Pancreas (tissue), 10 donors: Measurements from ENCODE around the gene TBX4. TPM values are rescaled to one million over a fixed set of nuclear protein-coding genes. Genes with fewer than 3 reads are reported as not detected.

Source experiments
- ATAC-seq, 4 donors: fragments of 200-7000 bp; cut with Tn5 transposase; one replicate each; pipeline versions ENCODE4 v1.8.0 to v1.9.1; 2020; ENCODE audit warnings: mild to moderate bottlenecking in 4 of 4, moderate library complexity in 4 of 4
- DNase-seq, 6 donors: peaks; one replicate each; pipeline ENCODE4 v3.0.0-alpha.2; 2020
- FAIRE-seq: peaks from 2 replicates; lab custom pipeline; 2012; peaks lifted over from hg19 to GRCh38; lab: Jason Lieb, UNC
- H3K27ac ChIP-seq, 4 donors: fragments of 200-600 bp; sonication (generic); 1 replicate in 3 of 4; 2 replicates in 1 of 4; pipeline versions ENCODE4 v1.5.0 to v1.8.0; 2020
- H3K27me3 ChIP-seq, 4 donors: fragments of 200-600 bp; one replicate each; pipeline ENCODE4 v1.8.0; 2021
- H3K36me3 ChIP-seq, 3 donors: fragments of 200-600 bp; sonication (generic) in 1 of 3; one replicate each; pipeline versions ENCODE4 v1.5.0 to v1.8.0; 2020 to 2021
- H3K4me1 ChIP-seq, 3 donors: fragments of 200-600 bp; one replicate each; pipeline ENCODE4 v1.8.0; 2021
- H3K4me3 ChIP-seq, 4 donors: fragments of 200-600 bp; sonication (generic) in 2 of 4; one replicate each; pipeline versions ENCODE4 v1.5.0 to v1.8.0; 2020 to 2021
- H3K9me3 ChIP-seq, 4 donors: fragments of 200-600 bp; one replicate each; pipeline ENCODE4 v1.8.0; 2021
- CTCF ChIP-seq, 4 donors: fragments of 200-600 bp; sonication (generic) in 3 of 4; IDR thresholded peaks; one replicate each; pipeline versions ENCODE4 v1.5.0 to v1.8.0; 2021; ENCODE audit warnings: antibody characterized with exemption in 4 of 4
- WGBS, 2 donors: extraction: QIAGEN DNeasy Blood & Tissue Kit; methylation state at CpG; one replicate each; pipeline ENCODE4 v1.1.7; 2013; 5-methylcytosine and 5-hydroxymethylcytosine counted together
- intact Hi-C, 3 donors: fragments of 100-400 bp; cut with DNase I; formaldehyde crosslinking; loops; one replicate each; pipeline versions ENCODE4 v1.11.1 to v1.14.2; 2022
- polyA plus RNA-seq, 2 donors: library from polyadenylated mRNA; stranded (reverse); fragments of 200-250 nt; gene quantifications; one replicate each; pipeline ENCODE4 v1.2.3, GENCODE V29; 2013
- total RNA-seq, 6 donors: library from RNA; stranded (reverse); fragmentation: NEBNext Ultra II Directional in 4 of 6; extraction: Animal tissue kit (Norgen Biotek cat#: 25700) in 4 of 6; gene quantifications; one replicate each; pipeline versions ENCODE4 v1.2.1 to v1.2.4, GENCODE V29; 2021 to 2023
- donor health status: healthy with polysubstance abuse.
- donor health status: DM: no; HTN: no; CAD: no; lungs with moderate emphysema.
- donor health status: DM: no; HTN: no; CAD: no.
- donor health status: control.
- donor health status: control.
- donor health status: Bipolar disorder and iron deficiency.
- donor health status: DM: yes; HTN: yes; CAD: no.
- donor health status: DM: no; HTN: no; CAD: no.
- donor health status: DM: no; HTN: no; CAD: no.
- donor health status: DM: yes; HTN: yes; CAD: no.

The TBX4 gene
- total and polyA plus RNA-seq, 8 donors = not detected

GRCh38 chr17:61462719-61463315 lies 10.6 kb downstream of the TBX4 start:
- Histone ChIP-seq H3K4me1 (peaks cover 0 to 7% (median under 1%) of the 10 kb centered on the region in 3 donors), H3K9me3 (no peaks in the 10 kb centered on the region), H3K4me3 (no peak overlapping the region), H3K27ac (no peak overlapping the region), H3K27me3 (peaks cover 0 to 14% (median under 1%) of the 10 kb centered on the region in 4 donors), H3K36me3 (no peaks in the 10 kb centered on the region)
- no peak for TF ChIP-seq CTCF (IDR thresholded peaks at IDR 0.05)
- DNase-seq = peak in 1 of 6 donors; percentile 28
- 63 to 65% methylated on average over 10 of the region's 10 CpGs for WGBS, 2 donors
- no peak for FAIRE-seq
- ATAC-seq = no peak
- intact Hi-C loops = no loop called here

DNA sequence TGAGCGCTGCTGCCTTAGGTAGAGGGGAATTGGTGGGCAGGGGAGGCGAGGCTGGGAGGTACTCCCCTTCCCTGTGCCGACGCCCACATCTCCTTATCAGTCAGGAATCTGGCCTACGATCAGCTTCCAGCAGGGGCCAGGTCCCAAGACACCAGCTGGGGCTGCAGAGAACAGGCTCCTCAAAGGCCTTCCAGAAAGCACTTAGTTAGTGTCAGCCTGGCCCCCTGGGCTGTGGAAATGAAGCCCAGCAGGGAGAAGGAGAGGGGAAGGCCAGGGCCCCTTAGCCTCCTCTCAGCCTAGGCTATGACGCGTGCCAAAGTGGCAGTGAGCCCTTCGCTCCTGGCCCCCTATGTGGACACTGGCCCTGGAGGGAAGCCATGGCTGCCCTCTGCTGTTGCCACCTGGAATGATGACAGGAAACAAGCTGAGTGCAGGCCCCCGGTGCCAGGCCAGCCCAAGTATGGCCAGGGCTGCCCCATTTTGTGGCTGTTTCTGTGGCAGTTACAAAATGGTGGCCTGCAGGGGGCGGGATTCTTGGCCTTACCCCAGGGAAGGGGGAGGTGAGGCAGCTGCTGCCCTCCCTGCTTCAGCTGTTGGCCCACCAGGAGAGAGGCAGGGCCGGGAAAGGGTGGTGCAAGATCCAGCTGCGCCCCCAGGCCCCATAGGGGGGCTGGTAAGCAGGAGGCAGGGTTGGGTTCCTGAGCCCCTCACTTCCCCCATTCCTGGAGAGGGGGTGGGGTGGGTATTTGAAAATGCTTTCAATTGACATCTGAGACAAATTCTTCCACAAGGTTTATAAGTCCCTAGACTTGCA lies 11.3 kb downstream of the TBX4 start:
- TF ChIP-seq CTCF (IDR thresholded peaks at IDR 0.05) = no peak
- Histone ChIP-seq H3K4me1 (peaks cover 0 to 12% (median 4%) of the 10 kb centered on the region in 3 donors), H3K9me3 (no peaks in the 10 kb centered on the region), H3K36me3 (no peaks in the 10 kb centered on the region), H3K27me3 (peaks cover 0 to 9% (median 0%) of the 10 kb centered on the region in 4 donors), H3K27ac (no peak overlapping the region), H3K4me3 (no peak overlapping the region)
- intact Hi-C loops = no loop called here
- no peak for ATAC-seq
- peak in 1 of 6 donors; percentile 53 for DNase-seq
- no peak for FAIRE-seq
- 87 to 92% methylated on average over 12 of the region's 12 CpGs for WGBS, 2 donors

- no peaks in the 10 kb centered on the region for H3K36me3 ChIP-seq
- no peaks in the 10 kb centered on the region for H3K9me3 ChIP-seq
- peaks cover 0 to 12% (median 4%) of the 10 kb centered on the region in 3 donors for H3K4me1 ChIP-seq
- no peak for TF ChIP-seq CTCF (IDR thresholded peaks at IDR 0.05)
- peaks cover 0 to 2% (median 0%) of the 10 kb centered on the region in 4 donors for H3K27me3 ChIP-seq
- no peak overlapping the region for H3K27ac ChIP-seq
- H3K4me3 ChIP-seq = no peak overlapping the region
- intact Hi-C loops = no loop called here
- ATAC-seq = no peak
- WGBS, 2 donors = 92 to 93% methylated on average over 20 to 21 of the region's 21 CpGs
- no peak for FAIRE-seq
- DNase-seq = peak in 1 of 6 donors; percentile 40
Observed at GRCh38 chr17:61464130-61464842, 12.1 kb downstream of the TBX4 start.

DNA sequence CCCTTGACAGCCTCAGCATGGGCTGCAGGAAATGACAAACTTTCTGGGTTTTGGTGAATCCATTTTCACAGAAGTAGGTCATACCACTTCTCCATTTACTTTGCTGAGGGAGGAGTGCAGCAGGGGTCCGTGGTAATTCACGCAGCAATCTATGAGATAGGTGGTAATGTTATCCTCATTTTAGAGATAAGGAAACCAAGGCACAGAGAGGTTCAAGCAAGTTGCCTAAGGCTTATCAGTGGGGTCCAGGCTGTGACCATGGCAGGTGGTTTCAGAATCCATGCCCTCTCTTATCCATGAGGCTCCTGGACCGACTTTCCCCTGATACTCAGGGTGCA lies 12.6 kb downstream of the TBX4 start:
- Histone ChIP-seq H3K36me3 (no peaks in the 10 kb centered on the region), H3K4me3 (no peak overlapping the region), H3K27me3 (no peaks in the 10 kb centered on the region), H3K27ac (no peak overlapping the region), H3K4me1 (peaks cover 0 to 12% (median 4%) of the 10 kb centered on the region in 3 donors), H3K9me3 (no peaks in the 10 kb centered on the region)
- ATAC-seq = no peak
- DNase-seq = no peak
- no peak for TF ChIP-seq CTCF (IDR thresholded peaks at IDR 0.05)
- intact Hi-C loops = no loop called here
- no peak for FAIRE-seq
- 44 to 46% methylated on average over 3 of the region's 3 CpGs for WGBS, 2 donors
